ENCODE results near the gene TRAPPC14.

The TRAPPC14 gene

GRCh38 chr7:100119970-100120732 lies 38.4 kb downstream of the TRAPPC14 start (continued):
- TF ChIP-seq ZBTB44 (tag by site-specific recombination; IDR thresholded peaks at IDR 0.05) = 0 out of 2 replicates have a peak, but pooled peaks have one; percentile 46
- TF ChIP-seq ZBTB20 (tag by site-specific recombination; IDR thresholded peaks at IDR 0.05) = peak; percentile 94
- TF ChIP-seq RBAK (tag by site-specific recombination; IDR thresholded peaks at IDR 0.05) = no peak
- no peak for TF ChIP-seq ZNF621 (tag by site-specific recombination; IDR thresholded peaks at IDR 0.05)
- TF ChIP-seq PBX3 (CRISPR knock-in tag; IDR thresholded peaks at IDR 0.05) = no peak
- no peak for TF ChIP-seq ZIC2 (tag by site-specific recombination; IDR thresholded peaks at IDR 0.05)
- no peak for TF ChIP-seq SCRT1 (tag by site-specific recombination; IDR thresholded peaks at IDR 0.05; ENCODE audit: borderline replicate concordance)
- no peak for TF ChIP-seq ZNF16 (tag by site-specific recombination; IDR thresholded peaks at IDR 0.05; ENCODE audit: low read depth)
- TF ChIP-seq BCL11B (tag by site-specific recombination; IDR thresholded peaks at IDR 0.05; ENCODE audit: low read depth) = no peak
- no peak for TF ChIP-seq ZNF148 (tag by site-specific recombination; IDR thresholded peaks at IDR 0.05; ENCODE audit: borderline replicate concordance)
- TF ChIP-seq MEIS1 (CRISPR knock-in tag; IDR thresholded peaks at IDR 0.05; ENCODE audit: borderline replicate concordance) = no peak
- TF ChIP-seq KLF1 (tag by site-specific recombination; IDR thresholded peaks at IDR 0.05) = 0 out of 2 replicates have a peak, but pooled peaks have one; percentile 25
- TF ChIP-seq ZNF426 (tag by site-specific recombination; IDR thresholded peaks at IDR 0.05) = no peak
- TF ChIP-seq ZNF626 (tag by site-specific recombination; IDR thresholded peaks at IDR 0.05) = no peak
- no peak for TF ChIP-seq ZNF169 (tag by site-specific recombination; IDR thresholded peaks at IDR 0.05)
- TF ChIP-seq ZNF398 (tag by site-specific recombination; IDR thresholded peaks at IDR 0.05) = peak; percentile 73
- TF ChIP-seq ZNF510 (tag by site-specific recombination; IDR thresholded peaks at IDR 0.05; ENCODE audit: insufficient replicate concordance) = no peak
- 0 out of 2 replicates have a peak, but pooled peaks have one; percentile 34 for TF ChIP-seq ZNF777 (tag by site-specific recombination; IDR thresholded peaks at IDR 0.05; ENCODE audit: borderline replicate concordance)
- no peak for TF ChIP-seq PRDM4 (tag by site-specific recombination; IDR thresholded peaks at IDR 0.05)
- TF ChIP-seq SALL2 (tag by site-specific recombination; IDR thresholded peaks at IDR 0.05; ENCODE audit: borderline replicate concordance) = no peak
- no peak for TF ChIP-seq TSHZ1 (tag by site-specific recombination; IDR thresholded peaks at IDR 0.05; ENCODE audit: borderline replicate concordance)
- TF ChIP-seq KLF17 (tag by site-specific recombination; IDR thresholded peaks at IDR 0.05) = no peak
- peak; percentile 92 for TF ChIP-seq ZNF76 (tag by site-specific recombination; IDR thresholded peaks at IDR 0.05; ENCODE audit: borderline replicate concordance, low read depth)
- TF ChIP-seq ZNF561 (tag by site-specific recombination; IDR thresholded peaks at IDR 0.05; ENCODE audit: borderline replicate concordance) = no peak

Measured in HEK293 (cell line).